HG03135 (cell line): ENCODE results near the gene PTPRG.

ENCODE experiments used
- ATAC-seq: cut with Tn5 transposase; IDR thresholded peaks from one replicate; pipeline ENCODE4 v1.9.1; 2021; ENCODE audit warnings: mild to moderate bottlenecking, moderate library complexity; ENCODE audit not compliant: unreplicated experiment

Gene PTPRG

DNA sequence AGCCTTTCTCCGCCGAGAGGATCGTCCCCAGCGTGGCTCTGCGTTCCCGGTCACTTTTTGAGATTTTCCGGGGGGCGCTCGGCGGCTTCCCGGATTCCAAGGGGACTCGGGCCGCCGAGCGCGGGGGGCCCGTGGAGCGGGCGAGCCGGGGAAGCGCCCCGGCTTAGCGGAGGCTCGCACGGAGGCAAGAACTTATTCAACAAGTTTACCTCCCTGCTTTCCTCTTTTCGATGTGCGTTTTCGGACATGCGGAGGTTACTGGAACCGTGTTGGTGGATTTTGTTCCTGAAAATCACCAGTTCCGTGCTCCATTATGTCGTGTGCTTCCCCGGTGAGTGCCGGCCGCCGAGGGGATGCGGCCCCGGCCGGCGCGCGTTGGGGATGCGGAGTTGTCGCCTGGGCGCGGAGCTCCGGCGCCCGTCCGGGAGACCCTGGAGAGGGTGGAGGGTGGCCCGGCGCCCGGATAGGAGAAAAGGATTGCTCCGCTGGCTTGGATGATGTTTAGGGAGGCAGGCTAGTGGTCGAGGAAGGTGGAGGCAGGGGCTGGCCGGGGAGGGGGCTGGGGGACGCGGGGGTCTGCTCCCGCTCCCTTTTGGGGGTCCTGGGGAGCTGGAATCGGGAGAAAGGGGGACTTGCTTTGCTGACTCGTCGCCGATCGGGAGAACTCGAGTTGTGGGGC lies 810 bp downstream of the PTPRG start:
- no peak for ATAC-seq

DNA sequence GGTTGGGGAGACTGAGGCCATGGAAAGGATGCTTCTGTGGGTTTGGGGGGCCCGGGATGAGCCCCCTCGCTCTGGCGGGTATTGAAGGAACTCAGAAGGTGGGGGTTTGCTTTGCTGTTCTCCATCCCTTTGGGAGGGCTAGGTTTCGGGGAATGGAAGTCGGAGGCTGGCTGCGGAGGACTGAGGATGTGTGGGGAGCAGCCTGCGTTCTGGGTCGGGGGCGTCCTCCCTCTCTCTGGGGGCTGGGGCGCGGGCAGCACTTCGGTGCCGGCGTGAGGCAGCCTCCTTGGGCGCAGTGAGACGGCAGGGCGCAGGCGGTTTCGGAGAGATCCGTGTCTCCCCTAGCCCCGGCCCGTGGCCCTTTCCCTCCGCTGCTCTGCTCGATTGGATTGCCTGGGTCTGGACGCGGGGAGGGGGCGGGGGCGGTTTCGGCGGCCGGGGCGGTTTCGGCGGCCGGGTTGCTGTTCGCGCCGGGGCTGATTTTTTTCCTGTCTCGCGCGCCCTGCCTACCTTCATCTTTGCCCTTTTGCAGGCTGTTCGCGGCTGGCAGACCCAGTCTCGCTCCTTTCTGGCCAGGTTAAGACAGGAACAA lies 1.4 kb downstream of the PTPRG start:
- no peak for ATAC-seq

DNA sequence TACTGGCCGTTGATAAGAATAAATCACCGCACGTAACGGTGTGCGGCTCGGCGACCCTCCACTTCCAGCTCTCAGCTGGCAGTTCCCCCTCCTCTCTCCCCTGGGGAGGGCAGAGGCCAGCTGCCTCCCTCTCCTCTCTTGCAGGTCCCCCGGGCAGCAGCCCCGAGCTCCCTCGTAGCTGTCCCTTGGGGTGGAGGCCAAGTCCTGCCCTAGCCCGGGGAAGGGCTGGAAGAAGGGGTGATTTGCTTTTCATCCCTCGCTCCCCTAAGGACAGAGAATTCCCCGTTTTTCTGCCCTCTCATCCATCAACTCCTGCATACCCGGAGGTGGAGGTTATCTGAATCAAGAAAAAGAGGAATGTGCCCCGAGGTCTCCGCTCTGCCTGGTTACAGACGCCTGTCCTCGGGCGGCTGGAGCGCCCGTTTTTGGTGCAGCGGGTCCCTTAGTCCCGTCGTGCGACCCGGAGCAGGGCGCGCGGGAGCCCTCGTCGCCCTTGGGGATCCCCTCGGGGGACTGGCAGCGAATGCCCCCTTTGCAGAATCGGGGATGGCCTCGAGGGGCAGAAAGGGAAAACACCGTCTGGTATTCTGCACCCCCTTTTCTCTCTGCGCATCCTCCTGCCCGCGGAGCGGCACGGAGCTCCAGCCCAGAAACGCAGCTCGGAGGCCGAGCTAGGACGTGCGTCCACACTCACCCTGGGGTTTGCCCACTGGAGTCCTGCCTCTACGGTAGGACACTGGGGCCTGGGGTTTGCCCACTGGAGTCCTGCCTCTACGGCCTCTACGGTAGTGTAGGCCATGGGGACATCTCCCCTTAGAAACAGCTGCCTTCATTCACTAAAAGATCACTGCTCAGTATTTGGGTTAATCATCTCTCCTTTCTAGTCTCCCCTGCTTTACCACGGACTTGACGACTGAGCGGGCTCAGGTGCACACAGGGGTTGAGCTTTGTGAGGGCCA lies 2.2 kb downstream of the PTPRG start:
- ATAC-seq = no peak

DNA sequence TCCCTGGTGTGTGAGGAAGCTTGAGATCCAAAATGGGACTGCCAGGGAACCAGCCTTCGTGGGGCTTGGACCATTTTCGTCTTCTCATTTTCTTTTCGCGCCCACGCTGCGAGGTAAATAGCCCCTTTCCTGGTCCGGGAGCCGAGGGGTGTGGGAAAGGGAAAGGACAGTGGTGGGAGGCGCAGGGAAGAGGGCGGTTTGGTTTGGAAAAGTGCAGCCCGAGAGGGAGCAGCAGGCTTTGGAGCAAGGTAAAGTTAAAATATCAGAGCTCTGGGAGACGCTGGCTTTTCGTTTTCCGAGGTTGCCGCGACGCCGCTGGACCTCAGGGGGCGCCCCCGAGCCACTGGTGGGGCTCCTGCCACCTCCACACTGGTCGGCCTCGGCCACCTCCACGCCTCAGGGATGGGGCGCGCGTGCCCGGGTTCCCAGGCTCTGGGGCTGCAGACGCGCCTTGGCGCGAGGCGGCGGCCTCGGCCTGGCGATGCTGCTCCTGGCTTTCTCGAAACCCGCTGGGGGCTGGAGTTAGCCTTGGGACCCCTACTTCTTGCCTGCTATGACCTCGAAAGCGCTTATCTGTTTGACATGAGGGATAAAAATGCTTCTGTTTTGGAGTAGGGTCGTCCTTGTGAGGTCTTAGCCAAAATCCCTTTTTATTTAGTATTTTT lies 3.2 kb downstream of the PTPRG start:
- no peak for ATAC-seq

DNA sequence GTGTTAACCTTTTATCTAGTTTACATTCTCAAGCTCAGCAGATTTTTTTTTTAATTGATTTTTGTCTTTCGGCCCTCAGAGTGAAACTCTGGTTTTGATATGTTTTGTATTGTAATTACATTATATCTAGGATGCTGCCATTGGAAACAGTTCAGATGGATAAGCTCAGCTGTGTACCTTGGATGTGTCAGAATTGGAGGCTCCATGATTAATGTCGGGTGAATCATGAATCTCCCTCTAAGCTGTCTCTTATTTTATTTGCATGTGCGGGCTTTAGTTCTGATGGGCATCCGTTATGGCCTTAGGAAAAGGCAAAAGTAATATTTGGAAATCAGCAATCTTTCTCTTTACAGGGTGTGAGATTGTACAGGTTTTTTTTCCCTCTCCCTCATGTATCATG lies 4.2 kb downstream of the PTPRG start:
- no peak for ATAC-seq

DNA sequence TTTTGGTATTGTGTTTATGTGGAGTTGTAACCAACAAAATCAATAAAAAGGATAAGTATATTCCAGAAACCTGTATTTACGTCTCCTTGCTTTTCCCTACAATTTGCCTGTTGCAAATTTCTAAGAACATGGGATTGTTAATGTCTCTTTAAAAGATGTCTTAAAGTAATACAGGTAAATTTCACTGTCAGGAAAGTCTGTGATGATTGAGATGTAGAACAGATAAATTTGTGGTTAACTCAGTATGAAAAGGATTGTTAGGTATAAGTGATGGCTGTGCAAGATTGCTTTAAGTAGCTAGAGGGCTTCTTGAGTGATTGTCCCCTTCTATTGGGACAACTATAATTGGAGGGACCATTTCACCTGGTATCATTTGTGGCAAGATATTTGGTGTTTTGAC lies 6.8 kb downstream of the PTPRG start:
- ATAC-seq = no peak

DNA sequence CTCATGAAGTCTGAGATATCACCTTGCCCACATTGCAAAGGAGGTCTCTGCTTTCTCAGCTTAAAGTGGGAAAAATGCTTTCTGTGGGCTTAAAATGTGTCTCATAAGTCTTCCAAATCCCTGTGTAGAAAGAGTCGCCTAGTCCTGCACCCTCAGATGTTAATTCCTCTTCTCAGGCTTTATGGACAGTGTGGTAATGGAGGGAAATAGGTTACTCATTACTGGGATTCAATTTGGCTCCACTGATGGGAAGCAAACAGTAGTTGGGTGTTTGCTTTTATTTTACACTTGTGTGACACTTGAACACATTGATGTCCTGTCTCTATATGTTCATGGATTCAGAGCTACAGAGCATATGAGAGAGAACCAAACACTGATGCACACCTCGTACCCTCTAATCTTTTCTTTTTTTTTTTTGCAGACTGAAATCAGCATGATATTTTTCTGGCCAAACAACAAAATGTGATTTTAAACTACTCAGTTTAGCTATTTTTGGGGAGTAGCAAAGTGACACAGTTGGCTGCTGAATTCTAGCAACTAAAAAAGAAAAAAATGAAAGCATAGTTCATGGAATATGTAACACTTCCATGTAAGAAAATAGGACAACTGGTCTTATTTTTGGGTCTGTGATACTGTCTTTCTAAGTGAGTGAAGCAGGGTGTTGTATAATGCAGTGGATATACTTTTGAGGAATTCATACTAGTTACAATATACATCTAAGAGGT lies 8.6 kb downstream of the PTPRG start:
- ATAC-seq = no peak

DNA sequence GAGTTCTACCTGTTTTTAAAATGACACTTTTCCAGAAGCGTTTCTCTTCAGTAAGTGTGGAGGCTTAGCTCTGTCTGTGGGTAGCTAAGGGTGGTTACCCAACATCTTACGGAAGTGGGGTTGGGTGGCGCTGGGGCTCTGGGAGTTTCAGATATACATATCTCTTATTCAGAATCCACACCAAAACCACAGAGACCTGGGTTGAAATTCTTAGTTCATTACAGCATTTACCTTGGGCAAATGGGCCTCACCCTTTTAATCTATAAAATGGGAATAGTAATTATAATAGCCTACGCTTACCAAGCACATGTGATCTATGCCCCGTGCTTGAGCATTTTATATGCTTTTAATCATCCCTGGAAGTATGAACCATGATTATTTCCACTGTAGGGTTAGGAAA lies 9.4 kb downstream of the PTPRG start:
- no peak for ATAC-seq

DNA sequence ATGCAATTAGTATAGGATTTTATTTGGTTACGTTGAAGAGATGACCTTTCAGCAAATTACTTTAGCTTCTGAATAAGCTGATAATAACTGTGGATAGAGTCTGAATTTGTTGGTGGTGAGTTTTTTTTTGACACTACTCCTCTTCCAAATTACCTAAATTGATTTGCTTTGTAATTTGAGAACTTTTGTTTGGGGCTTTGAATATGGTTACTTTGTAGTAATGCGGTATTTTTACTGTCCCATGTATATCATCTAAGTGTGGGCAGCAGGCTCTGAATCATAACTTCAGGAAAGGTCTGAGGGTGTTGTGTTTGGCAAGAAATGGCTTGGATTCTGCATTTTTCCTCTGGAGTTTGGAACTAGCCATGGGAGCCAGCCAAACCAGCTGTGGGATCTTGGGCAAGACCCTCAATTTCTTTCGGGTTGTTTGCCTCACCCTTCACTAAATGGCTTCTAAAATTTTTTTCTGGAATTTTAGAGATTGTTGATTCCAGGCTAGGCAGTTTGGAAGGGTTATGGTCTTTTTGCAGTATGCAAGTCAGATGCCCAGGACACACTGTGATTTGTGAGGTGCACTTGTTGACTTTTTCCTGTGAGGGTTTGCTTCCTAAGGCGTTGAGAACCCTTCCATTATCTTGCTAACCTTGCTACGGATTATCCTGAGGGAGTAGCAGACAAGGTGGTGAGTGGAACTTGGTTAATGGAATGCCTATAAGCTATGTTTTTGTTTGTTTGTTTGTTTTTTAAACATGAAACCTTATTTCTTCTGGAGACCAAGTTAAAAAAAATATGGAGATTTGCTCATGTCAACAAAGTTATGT lies 10.4 kb downstream of the PTPRG start:
- no peak for ATAC-seq

DNA sequence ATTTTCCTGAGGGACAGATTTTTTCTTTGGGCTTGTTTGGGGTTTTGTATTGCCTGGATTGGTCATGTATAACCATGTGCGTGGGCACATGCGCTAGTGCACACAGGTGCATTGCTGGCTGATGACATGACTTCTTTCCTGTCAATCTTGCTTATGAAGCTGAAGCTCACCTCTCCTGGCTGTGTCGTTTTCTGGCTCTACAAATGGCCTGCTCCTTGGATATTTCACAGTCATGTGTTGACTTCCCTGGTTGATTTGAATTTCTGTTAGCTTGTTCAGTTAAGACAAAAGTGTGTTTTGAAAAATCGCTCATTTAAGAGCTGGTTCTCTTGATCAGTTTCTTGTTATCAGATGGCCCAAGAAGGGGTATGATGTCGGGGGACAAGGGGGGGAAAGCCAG lies 11.5 kb downstream of the PTPRG start:
- ATAC-seq = no peak

DNA sequence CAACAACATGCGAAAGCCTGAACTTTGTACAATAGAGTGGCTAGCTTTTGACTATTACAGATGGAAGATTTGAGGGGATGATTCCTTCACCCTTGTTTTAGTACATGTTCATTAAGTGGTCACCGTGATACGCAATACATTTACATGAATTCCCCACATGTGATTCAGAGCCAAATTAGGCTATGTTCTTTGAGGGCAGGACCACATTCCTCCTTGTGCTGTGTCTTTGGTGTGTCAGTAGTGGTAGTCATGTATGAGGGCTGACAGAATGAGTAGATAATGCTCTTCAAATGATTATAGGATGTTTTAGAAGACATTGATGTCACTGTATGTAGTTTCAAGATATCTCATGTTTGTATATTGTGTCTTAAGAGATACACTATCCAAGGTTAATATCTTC lies 12.1 kb downstream of the PTPRG start:
- no peak for ATAC-seq

DNA sequence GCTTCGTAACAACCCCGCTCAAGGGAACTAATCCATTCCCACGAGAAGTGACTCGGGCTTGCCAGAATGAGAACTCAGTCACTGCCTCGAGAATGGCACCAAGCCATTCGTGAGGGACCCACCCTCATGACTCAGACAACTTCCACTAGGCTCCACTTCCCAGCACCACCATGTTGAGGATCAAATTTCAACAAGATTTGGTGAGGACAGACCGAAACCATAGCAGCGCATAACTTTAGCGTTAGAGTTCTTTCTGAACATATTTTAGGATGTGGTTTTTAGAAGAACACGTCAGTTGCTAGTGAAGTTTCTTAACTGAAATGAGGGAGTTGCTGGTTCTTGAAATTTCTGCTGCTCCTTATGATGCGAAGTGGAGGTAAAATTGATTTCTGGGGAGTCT lies 13.5 kb downstream of the PTPRG start:
- ATAC-seq = no peak

DNA sequence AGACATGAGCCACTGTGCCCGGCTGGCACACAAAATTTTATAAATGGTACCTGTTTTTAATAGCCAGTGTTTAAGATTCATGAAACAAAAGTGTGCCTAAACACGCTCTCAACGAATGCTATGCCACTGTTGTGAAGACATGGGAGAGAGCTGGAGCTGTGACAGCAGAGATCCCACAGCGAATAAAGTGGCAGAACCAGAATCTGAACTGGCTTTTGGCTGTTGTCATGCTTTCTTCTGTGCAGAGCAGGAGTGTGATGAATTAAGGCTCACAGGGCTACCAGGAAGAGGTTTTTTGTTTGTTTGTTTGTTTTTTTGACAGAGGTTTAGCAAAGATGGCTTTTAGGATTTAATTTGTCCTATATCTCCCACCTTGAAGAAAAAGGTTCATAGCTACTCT lies 14.5 kb downstream of the PTPRG start:
- ATAC-seq = no peak

DNA sequence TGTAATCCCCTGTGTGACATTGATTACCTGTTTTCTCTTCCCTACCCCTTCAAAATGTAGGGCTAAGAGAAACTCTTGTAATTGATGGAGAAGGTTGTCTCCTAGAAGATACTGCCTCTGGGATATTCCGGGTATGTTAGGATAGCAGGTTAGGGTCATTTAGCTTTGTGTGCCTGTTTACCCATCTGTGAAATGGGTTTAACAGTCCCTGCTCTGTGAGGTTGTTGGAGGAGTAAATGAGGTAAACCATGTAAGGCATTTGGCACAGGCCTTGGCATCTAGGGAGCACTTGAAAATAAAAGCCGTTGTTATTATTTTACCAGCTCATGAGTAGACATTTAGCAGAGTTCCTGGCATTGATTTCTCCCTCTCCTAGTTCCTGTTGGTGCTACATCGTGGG lies 16.4 kb downstream of the PTPRG start:
- no peak for ATAC-seq

DNA sequence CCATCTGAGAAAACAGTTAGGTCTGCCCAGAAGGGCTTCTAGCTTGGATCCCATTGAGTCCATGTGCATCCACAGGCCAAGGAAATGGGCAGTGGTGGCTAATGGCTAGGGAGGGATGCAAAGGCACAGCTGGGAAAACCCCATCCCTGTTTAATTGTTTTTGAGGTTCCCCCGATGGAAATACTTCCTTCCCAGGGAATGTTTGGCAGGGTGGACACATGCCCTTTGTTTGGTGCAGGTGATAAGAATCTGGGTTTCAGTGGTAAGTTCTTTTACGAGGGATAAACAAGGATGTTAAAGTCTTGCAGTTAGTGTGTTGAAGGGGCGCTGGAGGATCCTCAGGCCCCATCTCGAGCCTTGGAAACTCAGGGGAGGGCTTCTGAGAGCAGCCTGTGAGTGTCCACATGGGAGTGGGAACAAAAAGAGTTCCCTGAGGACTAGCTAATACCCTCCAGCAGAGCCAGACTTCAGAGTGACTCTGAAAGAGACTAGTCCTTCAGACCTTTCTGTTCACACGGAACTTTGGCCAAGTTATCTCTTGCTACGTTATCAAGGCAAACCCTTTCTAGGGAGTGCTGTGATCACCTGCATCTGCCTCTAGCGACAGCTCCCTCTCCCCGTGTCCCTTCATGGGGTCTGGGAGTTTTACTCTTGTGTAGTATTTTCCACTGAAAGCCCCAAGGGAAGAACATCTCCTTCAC lies 17.4 kb downstream of the PTPRG start:
- no peak for ATAC-seq

DNA sequence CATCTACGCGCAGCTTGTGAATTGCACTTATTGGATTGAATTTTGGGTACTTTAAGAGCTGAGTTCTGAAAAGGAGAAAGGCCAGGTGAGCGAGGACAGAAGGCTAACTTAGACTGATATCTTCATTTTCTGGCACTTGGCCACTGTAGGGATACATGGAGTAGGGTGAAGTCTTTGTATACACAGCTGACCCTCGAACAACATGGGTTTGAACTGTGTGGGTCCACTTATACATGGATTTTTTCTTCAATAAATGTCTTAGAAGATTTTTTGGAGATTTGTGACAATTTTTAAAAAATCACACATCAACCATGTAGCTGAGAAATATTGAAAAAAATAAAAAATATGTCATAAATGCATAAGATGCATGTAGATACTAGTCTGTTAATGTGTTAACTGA lies 18.3 kb downstream of the PTPRG start:
- no peak for ATAC-seq

DNA sequence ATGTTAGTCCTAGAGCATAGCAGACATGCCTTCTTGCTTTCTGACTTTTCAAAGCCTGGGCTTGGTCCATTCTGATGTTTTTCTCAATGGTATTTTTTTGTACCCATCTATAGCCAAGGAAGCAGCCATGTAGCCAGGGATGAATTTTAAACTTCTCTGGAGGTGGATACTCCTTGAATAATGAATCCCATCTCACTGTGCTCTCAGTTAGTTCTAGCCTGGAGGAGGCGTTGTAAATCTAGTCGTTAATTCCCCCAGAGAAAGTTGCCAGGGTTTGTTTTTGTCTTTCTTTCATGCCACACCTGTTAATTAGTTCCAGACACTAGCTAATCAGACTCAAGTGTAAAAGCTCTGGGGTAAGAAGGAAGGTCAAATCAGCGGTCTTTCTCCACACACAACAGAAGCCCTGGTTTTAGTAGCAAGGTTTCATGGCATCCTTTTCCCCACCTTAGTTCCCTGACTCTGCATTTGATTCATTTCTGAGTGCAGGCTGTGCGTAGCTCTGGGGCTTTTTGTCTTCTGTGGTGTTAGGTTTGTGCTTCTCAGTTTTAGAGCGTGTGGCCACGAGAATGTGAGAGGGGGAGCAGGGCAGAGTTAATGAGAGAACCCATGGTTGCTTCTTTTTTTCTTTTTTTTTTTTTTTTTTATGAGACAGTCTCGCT lies 19.7 kb downstream of the PTPRG start:
- ATAC-seq = no peak

DNA sequence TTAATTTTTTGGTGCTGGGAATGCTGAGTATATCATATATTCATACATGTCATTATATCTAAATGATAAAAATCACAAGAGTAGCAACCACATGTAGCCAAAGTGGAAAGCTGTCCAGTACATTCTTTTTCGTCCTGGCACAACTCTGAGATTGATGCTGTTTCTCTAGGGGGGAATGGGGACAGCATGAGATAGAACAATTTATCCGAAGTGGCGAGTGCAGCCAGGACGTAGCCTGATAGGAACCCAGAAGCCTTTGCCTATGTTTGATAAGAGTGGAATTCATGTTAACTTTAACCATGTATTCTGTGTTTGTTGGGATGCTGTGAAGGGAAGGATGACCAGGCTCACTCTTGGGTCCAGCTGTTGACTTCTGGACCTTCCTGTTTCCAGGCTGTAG lies 20.9 kb downstream of the PTPRG start:
- ATAC-seq = no peak

DNA sequence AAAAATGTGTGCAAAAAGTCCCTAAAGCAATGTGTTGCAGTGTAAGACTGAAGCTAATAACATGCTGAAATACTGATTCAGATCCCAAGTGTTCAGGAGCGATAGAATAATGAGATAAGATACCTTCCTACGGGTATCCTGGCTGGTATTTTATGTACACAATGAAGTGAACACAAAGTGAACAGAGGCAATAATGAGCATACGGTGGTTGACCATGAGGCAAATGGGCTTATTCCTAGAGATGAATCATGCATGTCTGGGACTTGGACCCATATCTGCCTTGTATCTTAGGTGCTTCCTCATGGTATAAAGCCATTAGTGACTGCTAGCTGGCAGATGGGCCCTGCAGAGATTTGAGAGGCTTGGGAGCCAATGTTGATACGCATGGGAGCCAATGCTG lies 21.5 kb downstream of the PTPRG start:
- ATAC-seq = no peak
